ENCODE measurements around the gene CPTP.
"Not testable (repeated sequence)": the region's sequence is repeated elsewhere in the genome, so short reads cannot be mapped to it uniquely, and the experiment has no call there.

Gene CPTP

GRCh38 chr1:1307261-1307922 is 17.2 kb upstream of the CPTP start:
- no peak for DNase-seq

- peak; percentile 86 for DNase-seq
Measured at GRCh38 chr1:1307923-1308755, 16.5 kb upstream of the CPTP start, which contains the start of the genes ACAP3 and PUSL1. TSS of gene ACAP3 (minus strand) at chr1:1307930. CDS start at chr1:1307815, 115 bp downstream. TSS of gene PUSL1 (plus strand) at chr1:1308597. CDS start at chr1:1308644, 47 bp downstream.

GRCh38 chr1:1308756-1309250 is 15.8 kb upstream of the CPTP start:
- DNase-seq = no peak

DNA sequence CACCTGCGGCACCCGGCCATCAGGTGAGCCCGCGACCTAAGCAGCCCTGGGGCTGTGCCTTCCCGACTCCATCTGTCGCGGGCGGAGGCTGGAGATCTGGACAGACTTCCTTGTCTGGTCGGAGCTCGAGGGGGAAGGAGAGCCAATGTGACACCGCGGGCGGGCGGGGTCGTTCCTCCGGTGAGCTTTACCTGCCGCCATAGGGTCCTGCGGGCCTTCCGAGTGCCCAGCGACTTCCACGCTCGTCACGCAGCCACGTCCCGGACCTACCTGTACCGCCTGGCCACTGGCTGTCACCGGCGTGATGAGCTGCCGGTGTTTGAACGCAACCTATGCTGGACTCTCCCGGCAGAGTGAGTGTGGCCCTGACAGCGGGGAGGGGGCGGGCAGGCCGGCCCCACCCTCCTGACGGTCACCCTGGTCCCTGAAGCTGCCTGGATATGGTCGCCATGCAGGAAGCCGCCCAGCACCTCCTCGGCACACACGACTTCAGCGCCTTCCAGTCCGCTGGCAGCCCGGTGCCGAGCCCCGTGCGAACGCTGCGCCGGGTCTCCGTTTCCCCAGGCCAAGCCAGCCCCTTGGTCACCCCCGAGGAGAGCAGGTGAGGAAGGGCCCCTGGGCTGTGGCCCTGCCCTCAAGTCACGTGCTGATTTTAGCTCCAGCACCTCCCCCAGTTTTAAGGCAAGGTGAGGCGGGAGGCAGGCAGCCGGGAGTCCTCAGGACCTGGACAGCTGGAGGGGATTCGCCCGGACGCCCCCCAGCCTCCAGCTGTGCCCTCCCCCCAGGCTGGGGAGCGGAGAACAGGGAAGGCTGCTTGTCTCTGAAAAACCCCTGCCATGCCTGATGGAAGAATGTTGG is 15.1 kb upstream of the CPTP start:
- DNase-seq = no peak

DNA sequence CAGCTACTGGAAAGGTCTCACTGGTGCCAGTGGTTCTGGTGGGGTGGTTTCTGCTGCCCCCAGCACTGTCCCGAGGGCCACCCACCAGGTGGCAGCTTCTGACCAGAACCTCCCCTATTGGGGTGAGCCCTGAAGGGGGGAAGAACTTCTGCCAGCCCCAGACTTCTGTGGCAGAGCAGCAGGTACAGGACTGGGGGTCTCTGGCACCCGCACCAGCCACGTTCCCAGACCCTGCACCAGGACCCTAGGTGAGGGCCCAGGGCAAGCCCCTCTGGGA is 14.6 kb upstream of the CPTP start:
- no peak for DNase-seq

DNA sequence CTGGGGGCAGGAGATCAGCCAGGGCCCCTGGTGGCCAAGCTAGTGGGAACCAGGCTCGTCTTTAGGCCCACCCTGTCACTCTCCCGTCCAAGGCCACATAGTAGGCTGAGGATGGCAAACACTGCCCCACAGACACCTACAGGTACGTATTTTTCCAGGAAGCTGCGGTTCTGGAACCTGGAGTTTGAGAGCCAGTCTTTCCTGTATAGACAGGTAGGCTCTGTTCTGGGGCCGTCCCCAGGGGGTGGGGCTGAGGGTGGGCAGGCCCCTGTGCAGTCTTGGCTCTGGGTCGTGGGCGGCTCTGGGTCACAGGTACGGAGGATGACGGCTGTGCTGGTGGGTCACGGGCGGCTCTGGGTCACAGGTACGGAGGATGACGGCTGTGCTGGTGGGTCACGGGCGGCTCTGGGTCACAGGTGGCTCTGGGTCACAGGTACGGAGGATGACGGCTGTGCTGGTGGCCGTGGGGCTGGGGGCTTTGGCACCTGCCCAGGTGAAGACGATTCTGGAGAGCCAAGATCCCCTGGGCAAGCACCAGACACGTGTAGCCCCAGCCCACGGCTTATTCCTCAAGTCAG is 14.0 kb upstream of the CPTP start:
- DNase-seq = no peak

GRCh38 chr1:1311107-1312104 is 13.2 kb upstream of the CPTP start:
- DNase-seq = no peak

GRCh38 chr1:1312450-1313314 is 11.9 kb upstream of the CPTP start:
- no peak for DNase-seq

- DNase-seq = no peak
Measured at GRCh38 chr1:1313500-1314236, 10.9 kb upstream of the CPTP start.

GRCh38 chr1:1314237-1314586 is 10.4 kb upstream of the CPTP start:
- no peak for DNase-seq

DNA sequence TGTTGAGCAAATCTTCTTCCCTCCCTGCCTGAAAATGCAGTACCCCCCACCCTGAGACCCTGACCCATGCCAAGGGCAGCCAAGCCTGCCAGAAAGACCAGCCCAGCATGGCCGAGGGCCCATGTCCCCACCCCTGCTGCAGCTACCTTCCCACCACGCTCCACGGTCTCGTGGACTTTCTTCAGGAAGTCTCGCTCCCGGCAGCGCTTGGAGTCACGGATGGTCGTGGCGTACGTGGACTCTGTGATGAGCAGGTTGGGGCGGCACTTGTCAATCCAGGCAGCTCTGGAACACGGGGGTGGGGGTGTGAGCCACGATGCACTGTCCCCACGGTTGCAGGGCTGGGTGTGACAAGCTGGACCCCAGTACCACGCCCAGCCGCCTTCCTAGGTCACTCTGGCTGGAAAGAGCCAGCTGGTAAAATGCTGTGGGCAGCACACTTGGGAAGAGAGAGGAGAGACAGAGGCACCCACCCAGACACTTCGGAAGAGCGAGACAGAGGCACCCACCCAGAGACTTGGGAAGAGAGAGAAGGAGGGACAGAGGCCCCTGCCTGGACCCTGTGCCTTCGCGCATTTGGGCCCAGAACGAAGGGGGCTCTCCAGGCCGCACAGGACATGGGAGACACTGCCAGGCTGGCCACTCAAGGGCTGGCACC is 9.8 kb upstream of the CPTP start:
- no peak for DNase-seq

- DNase-seq = no peak
Measured at GRCh38 chr1:1315435-1315954, 9.1 kb upstream of the CPTP start.

GRCh38 chr1:1316199-1316598 is 8.4 kb upstream of the CPTP start:
- not testable (repeated sequence) for DNase-seq

DNA sequence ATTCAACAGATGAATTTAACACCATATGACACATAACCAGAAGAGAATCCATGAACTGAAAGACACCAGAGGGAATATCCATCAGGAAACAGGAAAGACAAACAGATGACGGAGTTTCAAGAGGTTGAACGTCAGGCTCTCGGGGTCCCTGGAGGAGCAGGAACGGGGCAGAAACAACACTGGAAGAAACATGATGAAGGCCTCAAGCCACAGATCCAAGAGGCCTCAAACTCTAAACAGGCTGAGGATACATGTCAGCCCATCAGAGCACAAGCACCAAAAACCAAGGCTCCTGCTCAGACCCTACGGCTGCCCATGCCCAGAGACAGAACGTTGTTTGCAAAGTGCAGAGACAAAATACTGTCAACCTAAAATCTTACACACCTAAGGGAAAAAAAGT is 7.2 kb upstream of the CPTP start:
- no peak for DNase-seq

DNA sequence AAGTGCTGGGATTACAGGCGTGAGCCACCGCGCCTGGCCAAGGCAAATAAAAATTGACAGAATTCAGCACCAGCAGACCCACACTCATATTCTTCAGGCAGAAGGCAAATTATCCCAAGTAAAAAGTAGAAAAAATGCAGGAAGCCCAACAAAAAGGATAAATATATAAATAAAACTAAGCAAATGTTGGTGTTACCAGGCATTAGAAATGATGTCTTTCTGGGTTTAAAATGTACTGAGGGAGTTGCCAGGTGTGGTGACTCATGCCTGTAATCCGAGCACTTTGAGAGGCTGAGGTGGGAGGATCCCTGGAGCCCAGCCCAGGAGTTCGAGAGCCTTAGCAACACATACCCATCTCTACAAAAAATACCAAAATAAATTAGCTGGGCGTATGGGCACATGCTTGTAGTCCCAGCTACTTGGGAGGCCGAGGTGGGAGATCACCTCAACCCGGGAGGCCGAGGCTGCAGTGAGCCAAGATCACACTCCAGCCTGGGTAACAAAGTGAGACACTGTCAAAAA is 6.4 kb upstream of the CPTP start:
- DNase-seq = no peak

GRCh38 chr1:1318777-1319645 is 5.6 kb upstream of the CPTP start:
- no peak for DNase-seq

DNA sequence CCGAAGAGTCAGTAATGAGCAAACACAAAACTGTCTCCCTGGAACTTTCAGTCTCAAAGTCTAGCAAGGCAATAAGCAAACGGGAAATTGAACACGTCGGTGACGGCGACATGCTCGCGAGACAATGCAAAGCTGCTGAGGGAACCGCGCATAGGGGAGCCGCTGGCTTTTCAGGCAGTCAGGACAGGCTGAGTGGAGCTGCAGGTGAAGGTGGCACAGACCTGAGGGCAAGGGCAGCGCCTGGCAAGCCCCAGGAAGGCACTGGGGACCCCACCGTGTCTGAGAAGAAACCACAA is 5.0 kb upstream of the CPTP start:
- DNase-seq = no peak

Measured in activated CD4-positive, alpha-beta T cell treated with anti-CD3 and anti-CD28 coated beads, Interleukin-2, amount 50 U/mL, for 1 hour (primary cell).